GM21390 (cell line): ENCODE measurements around the gene NMB.
"Not testable (repeated sequence)": the region's sequence is repeated elsewhere in the genome, so short reads cannot be mapped to it uniquely, and the experiment has no call there.

Source experiments
- ATAC-seq: cut with Tn5 transposase; IDR thresholded peaks from one replicate; pipeline ENCODE4 v1.9.1; 2021; ENCODE audit not compliant: unreplicated experiment

NMB gene

GRCh38 chr15:84656972-84657371 lies 1.0 kb downstream of the NMB start:
- ATAC-seq: no peak

GRCh38 chr15:84654689-84655453 lies 3.1 kb downstream of the NMB start:
- peak; percentile 35 for ATAC-seq

- peak; percentile 87 for ATAC-seq
Observed at GRCh38 chr15:84653910-84654688, 3.9 kb downstream of the NMB start, which contains the start of gene WDR73. Gene WDR73 (minus strand): TSS chr15:84654283. CDS start chr15:84654274, 9 bp downstream.

GRCh38 chr15:84653584-84653909 lies 4.5 kb downstream of the NMB start:
- no peak for ATAC-seq

- no peak for ATAC-seq
Observed at GRCh38 chr15:84649706-84650105, 8.3 kb downstream of the NMB start.

- ATAC-seq: no peak
Observed at GRCh38 chr15:84648539-84648938, 9.5 kb downstream of the NMB start.

- ATAC-seq: no peak
Observed at GRCh38 chr15:84647726-84648125, 10.3 kb downstream of the NMB start.

- ATAC-seq: no peak
Observed at GRCh38 chr15:84645997-84646396, 12.0 kb downstream of the NMB start.

- ATAC-seq: no peak
Observed at GRCh38 chr15:84645496-84645895, 12.5 kb downstream of the NMB start.

- ATAC-seq: no peak
Observed at GRCh38 chr15:84643838-84644237, 14.2 kb downstream of the NMB start.

- not testable (repeated sequence) for ATAC-seq
Observed at GRCh38 chr15:84642640-84643039, 15.4 kb downstream of the NMB start.

- not testable (repeated sequence) for ATAC-seq
Observed at GRCh38 chr15:84641871-84642270, 16.1 kb downstream of the NMB start.

- ATAC-seq: no peak
Observed at GRCh38 chr15:84638103-84638502, 19.9 kb downstream of the NMB start.

GRCh38 chr15:84634228-84634837 lies 23.7 kb downstream of the NMB start:
- ATAC-seq: no peak

- peak; percentile 42 for ATAC-seq
Observed at GRCh38 chr15:84633311-84634227, 24.4 kb downstream of the NMB start.

- no peak for ATAC-seq
Observed at GRCh38 chr15:84631706-84632272, 26.2 kb downstream of the NMB start.

- ATAC-seq: no peak
Observed at GRCh38 chr15:84629033-84629432, 29.0 kb downstream of the NMB start.

GRCh38 chr15:84625123-84625522 lies 32.9 kb downstream of the NMB start:
- ATAC-seq: no peak

GRCh38 chr15:84624359-84624758 lies 33.6 kb downstream of the NMB start:
- ATAC-seq: no peak

- no peak for ATAC-seq
Observed at GRCh38 chr15:84621358-84621979, 36.5 kb downstream of the NMB start.
